GM10266 (cell line): ENCODE measurements around the gene OSBPL5.

Source experiments
- DNase-seq: peaks from one replicate; pipeline ENCODE4 v3.0.0; 2012; ENCODE audit errors: extremely low spot score
- CTCF ChIP-seq: IDR thresholded peaks from 2 replicates; pipeline ENCODE4 v1.5.1; 2012; ENCODE audit warnings: mild to moderate bottlenecking, low read depth; ENCODE audit not compliant: control insufficient read depth, insufficient read depth; ENCODE audit errors: missing control alignments

Gene OSBPL5

GRCh38 chr11:3161720-3162409 lies 3.2 kb downstream of the OSBPL5 start:
- TF ChIP-seq CTCF, result no peak
- no peak for DNase-seq

GRCh38 chr11:3161309-3161708 lies 3.8 kb downstream of the OSBPL5 start:
- no peak for DNase-seq
- TF ChIP-seq CTCF, result no peak

GRCh38 chr11:3160252-3161031 lies 4.7 kb downstream of the OSBPL5 start:
- DNase-seq, result no peak
- TF ChIP-seq CTCF, result no peak

GRCh38 chr11:3159296-3160190 lies 5.6 kb downstream of the OSBPL5 start:
- no peak for TF ChIP-seq CTCF
- DNase-seq, result no peak

GRCh38 chr11:3158821-3159220 lies 6.3 kb downstream of the OSBPL5 start:
- no peak for TF ChIP-seq CTCF
- no peak for DNase-seq

GRCh38 chr11:3158131-3158591 lies 6.9 kb downstream of the OSBPL5 start:
- TF ChIP-seq CTCF, result no peak

More at GRCh38 chr11:3158131-3158591, 6.9 kb downstream of the OSBPL5 start:
- no peak for DNase-seq
